ENCODE results near the gene FRZB. TPM values are rescaled to one million over a fixed set of nuclear protein-coding genes. Genes with fewer than 3 reads are reported as not detected.

FRZB gene
- total RNA-seq, 1 experiment from 2014 or later = 0.08 TPM

GRCh38 chr2:182819412-182819811 lies 47.0 kb downstream of the FRZB start:
- Histone ChIP-seq H3K36me3 (ENCODE audit: control insufficient read depth, insufficient read depth, low read length) (no peaks in the 10 kb centered on the region), H3K4me1 (ENCODE audit: control insufficient read depth, insufficient read depth, low read length) (no peaks in the 10 kb centered on the region; the same call in 1 of the 2 replicates), H3K9me3 (ENCODE audit: control insufficient read depth, insufficient read depth, low read depth, low read length) (no peaks in the 10 kb centered on the region), H3K4me3 (ENCODE audit: low read depth in 2 of 2, low read length in 2 of 2) (no peak overlapping the region), H3K27me3 (ENCODE audit: control insufficient read depth, insufficient read depth, low read length) (peaks cover 11% of the 10 kb centered on the region), H3K27ac (ENCODE audit: low read length) (no peak overlapping the region)
- intact Hi-C loops (cut with micrococcal nuclease; ENCODE audit: unreplicated experiment) (no loop called here), in situ Hi-C loops (cut with HindIII; ENCODE audit: low pct_unique_long_range_greater_than_20kb, low sequenced_read_pairs) (no loop called here)
- DNase-seq (ENCODE audit: low read depth, low spot score) (no peak), ATAC-seq (no peak)
- CTCF ChIA-PET = no interaction called here
- BruUV-seq (replicated peaks) = no TSS peak
- TF ChIP-seq REST (IDR thresholded peaks at IDR 0.05; ENCODE audit: insufficient read depth in 1 of 2, low read depth in 2 of 2, low read length in 1 of 2) (no peak), CTCF (IDR thresholded peaks at IDR 0.05) (no peak), TCF7L2 (IDR thresholded peaks at IDR 0.05; ENCODE audit: low read depth, low read length) (no peak)
- POLR2A ChIA-PET = no interaction called here

GRCh38 chr2:182818925-182819324 lies 47.5 kb downstream of the FRZB start:
- H3K36me3 ChIP-seq (ENCODE audit: control insufficient read depth, insufficient read depth, low read length) = no peaks in the 10 kb centered on the region
- H3K27ac ChIP-seq (ENCODE audit: low read length) = no peak overlapping the region
- CTCF ChIA-PET = no interaction called here
- TF ChIP-seq CTCF (IDR thresholded peaks at IDR 0.05) (no peak), REST (IDR thresholded peaks at IDR 0.05; ENCODE audit: insufficient read depth in 1 of 2, low read depth in 2 of 2, low read length in 1 of 2) (no peak), TCF7L2 (IDR thresholded peaks at IDR 0.05; ENCODE audit: low read depth, low read length) (no peak), SIN3A (IDR thresholded peaks at IDR 0.05; ENCODE audit: borderline replicate concordance, insufficient read depth, low read depth, low read length) (no peak), POLR2AphosphoS5 (IDR thresholded peaks at IDR 0.05; ENCODE audit: low read depth, low read length) (no peak)
- POLR2A ChIA-PET = no interaction called here
- no peaks in the 10 kb centered on the region for H3K9me3 ChIP-seq (ENCODE audit: control insufficient read depth, insufficient read depth, low read depth, low read length)
- DNase-seq (ENCODE audit: low read depth, low spot score) = no peak
- intact Hi-C loops (cut with micrococcal nuclease; ENCODE audit: unreplicated experiment) (no loop called here), in situ Hi-C loops (cut with HindIII; ENCODE audit: low pct_unique_long_range_greater_than_20kb, low sequenced_read_pairs) (no loop called here)
- H3K27me3 ChIP-seq (ENCODE audit: control insufficient read depth, insufficient read depth, low read length) = peaks cover 11% of the 10 kb centered on the region
- no peaks in the 10 kb centered on the region; the same call in 1 of the 2 replicates for H3K4me1 ChIP-seq (ENCODE audit: control insufficient read depth, insufficient read depth, low read length)
- no peak overlapping the region for H3K4me3 ChIP-seq (ENCODE audit: low read depth in 2 of 2, low read length in 2 of 2)
- BruUV-seq (replicated peaks) = no TSS peak
- ATAC-seq = no peak

Data from Panc1 (cell line).